Prostate gland (tissue), 2 donors: ENCODE data around the gene DNA2.

Source experiments
- CTCF ChIP-seq, 4 experiments: fragments of 200-600 bp in 2 of 4; fragments of 450-650 bp in 2 of 4; sonication (generic) in 2 of 4; IDR thresholded peaks; 1 replicate in 3 of 4; 2 replicates in 1 of 4; pipeline ENCODE4 v1.5.1; 2016 to 2019; ENCODE audit warnings: antibody characterized with exemption in 4 of 4, mild to moderate bottlenecking in 2 of 4, moderate library complexity in 2 of 4
- POLR2AphosphoS5 ChIP-seq: sonication (generic); formaldehyde crosslinking; IDR thresholded peaks from one replicate; pipeline ENCODE4 v1.6.1; 2017; ENCODE audit warnings: antibody characterized with exemption

- no peak for TF ChIP-seq POLR2AphosphoS5
- TF ChIP-seq CTCF (IDR thresholded peaks at IDR 0.05): no peak
These were observed 8.2 kb downstream of the DNA2 start for GRCh38 chr10:68463365-68464093.
